Neuronal stem cell (in vitro differentiated cells): ENCODE results near the gene POLE.

Experiments
- DNase-seq: peaks from one replicate; pipeline ENCODE4 v3.0.0-alpha.2; 2013; ENCODE audit warnings: low spot score
- H2AFZ ChIP-seq: one replicate; pipeline ENCODE4 v1.6.1; 2013; ENCODE audit warnings: mild to moderate bottlenecking, low read length, inconsistent platforms
- H2AK5ac ChIP-seq: 2 replicates; pipeline ENCODE4 v1.6.1; 2013; ENCODE audit warnings: low read depth, mild to moderate bottlenecking, inconsistent platforms, low read length, moderate library complexity, mixed read lengths
- H2BK120ac ChIP-seq: 2 replicates; pipeline ENCODE4 v1.6.1; 2013; ENCODE audit warnings: low read depth, mild to moderate bottlenecking, inconsistent platforms, low read length, moderate library complexity, mixed read lengths
- H2BK12ac ChIP-seq: one replicate; pipeline ENCODE4 v1.6.1; 2013; ENCODE audit warnings: low read length, inconsistent platforms
- H2BK15ac ChIP-seq: 2 replicates; pipeline ENCODE4 v1.6.1; 2013; ENCODE audit warnings: mild to moderate bottlenecking, low read length, inconsistent platforms, mixed read lengths
- H2BK5ac ChIP-seq: one replicate; pipeline ENCODE4 v1.6.1; 2013; ENCODE audit warnings: inconsistent platforms, mild to moderate bottlenecking, low read length, moderate library complexity
- H3K14ac ChIP-seq: one replicate; pipeline ENCODE4 v1.6.1; 2013; ENCODE audit warnings: low read length, inconsistent platforms
- H3K18ac ChIP-seq: 2 replicates; pipeline ENCODE4 v1.6.1; 2013; ENCODE audit warnings: low read length, inconsistent platforms
- H3K23ac ChIP-seq: 2 replicates; pipeline ENCODE4 v1.6.1; 2013; ENCODE audit warnings: low read depth, mild to moderate bottlenecking, mixed read lengths, low read length, inconsistent platforms; ENCODE audit not compliant: poor library complexity
- H3K27ac ChIP-seq: replicated peaks from 3 replicates; pipeline ENCODE4 v1.5.1; 2013; ENCODE audit warnings: low read length, inconsistent platforms
- H3K27me3 ChIP-seq, 3 experiments: 2 replicates each; pipeline ENCODE4 v1.6.1; 2013; ENCODE audit warnings: low read length in 3 of 3, mild to moderate bottlenecking in 2 of 3, inconsistent platforms in 1 of 3, low read depth in 1 of 3, mixed read lengths in 1 of 3, moderate library complexity in 1 of 3; ENCODE audit not compliant: control insufficient read depth in 3 of 3, insufficient read depth in 3 of 3
- H3K36me3 ChIP-seq, 2 donors: replicated peaks in 1 of 2; 2 replicates each; pipeline ENCODE4 v1.6.1; 2013; ENCODE audit warnings: low read length in 2 of 2; ENCODE audit not compliant: control insufficient read depth in 2 of 2, insufficient read depth in 2 of 2
- H3K4ac ChIP-seq: 2 replicates; pipeline ENCODE4 v1.6.1; 2013; ENCODE audit warnings: inconsistent platforms, mild to moderate bottlenecking, low read length, moderate library complexity
- H3K4me1 ChIP-seq, 2 donors: 1 replicate in 1 of 2; 2 replicates in 1 of 2; pipeline ENCODE4 v1.6.1; 2013; ENCODE audit warnings: low read length in 2 of 2, low read depth in 1 of 2; ENCODE audit not compliant: control insufficient read depth in 2 of 2, insufficient read depth in 1 of 2
- H3K4me2 ChIP-seq: one replicate; pipeline ENCODE4 v1.6.1; 2013; ENCODE audit warnings: mild to moderate bottlenecking, low read length, inconsistent platforms; ENCODE audit not compliant: insufficient read depth, poor library complexity, severe bottlenecking
- H3K4me3 ChIP-seq, 2 donors: 2 replicates each; pipeline ENCODE4 v1.5.1; 2013; ENCODE audit warnings: low read length in 2 of 2, mild to moderate bottlenecking in 2 of 2, inconsistent platforms in 1 of 2, moderate library complexity in 1 of 2
- H3K79me1 ChIP-seq: one replicate; pipeline ENCODE4 v1.6.1; 2013; ENCODE audit warnings: low read depth, mild to moderate bottlenecking, inconsistent platforms, low read length, moderate library complexity
- H3K9ac ChIP-seq: one replicate; pipeline ENCODE4 v1.6.1; 2013; ENCODE audit warnings: mild to moderate bottlenecking, low read depth, low read length, inconsistent platforms; ENCODE audit not compliant: poor library complexity
- H3K9me3 ChIP-seq, 2 donors: replicated peaks in 1 of 2; 2 replicates each; pipeline versions ENCODE3 to v1.6.1; 2013; ENCODE audit warnings: low read length in 2 of 2, mild to moderate bottlenecking in 2 of 2, inconsistent platforms in 1 of 2, low read depth in 1 of 2, mixed read lengths in 1 of 2, moderate library complexity in 1 of 2; ENCODE audit not compliant: control insufficient read depth in 2 of 2, insufficient read depth in 1 of 2
- H4K8ac ChIP-seq: one replicate; pipeline ENCODE4 v1.6.1; 2013; ENCODE audit warnings: low read depth, mild to moderate bottlenecking, inconsistent platforms, low read length, moderate library complexity
- H4K91ac ChIP-seq: one replicate; pipeline ENCODE4 v1.6.1; 2013; ENCODE audit warnings: low read length, low read depth, mild to moderate bottlenecking, inconsistent platforms; ENCODE audit not compliant: poor library complexity
- WGBS, 2 donors: extraction: QIAGEN DNeasy Blood & Tissue Kit; methylation state at CpG; one replicate each; pipeline ENCODE4 v1.1.7; 2013; ENCODE audit warnings: missing lambda C conversion rate in 2 of 2, mixed read lengths in 1 of 2; ENCODE audit not compliant: insufficient read length in 2 of 2, insufficient replicate concordance in 1 of 2; ENCODE audit errors: extremely low coverage in 2 of 2; 5-methylcytosine and 5-hydroxymethylcytosine counted together

Gene POLE

DNA sequence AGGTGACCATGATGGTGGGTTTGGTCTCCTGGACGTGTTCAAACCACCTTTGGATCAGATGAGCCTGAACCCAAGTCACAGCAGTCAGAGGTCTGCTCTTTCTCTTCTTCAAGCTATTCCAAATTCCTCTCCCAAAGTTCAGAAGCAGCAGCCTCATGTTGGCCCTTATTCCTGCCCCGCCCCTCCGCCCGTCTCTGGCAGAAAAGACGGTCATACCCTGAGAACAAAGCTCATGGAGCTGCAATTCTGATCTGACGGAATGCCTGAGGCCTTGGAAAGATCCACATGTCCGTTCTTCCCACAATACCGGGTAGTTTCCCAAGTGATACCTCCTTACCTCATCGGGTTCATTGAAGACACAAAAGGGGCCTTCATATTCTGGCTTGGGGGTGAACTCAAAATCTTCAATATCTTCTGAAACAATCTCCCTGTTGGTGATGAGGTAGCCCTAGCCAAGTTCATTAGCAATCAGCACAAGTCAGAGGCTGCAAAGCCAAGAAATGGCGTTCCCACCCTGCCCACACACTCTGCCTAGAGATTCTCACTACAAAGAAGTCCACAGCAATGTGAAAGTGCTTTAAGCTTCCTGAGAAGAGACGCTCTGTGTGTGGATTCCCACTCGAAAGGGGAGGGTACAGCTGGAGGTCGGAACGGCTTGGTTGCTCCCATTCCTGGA, 11.2 kb downstream of the POLE start:
- no peak overlapping the region for H2BK12ac ChIP-seq
- H4K91ac ChIP-seq = no peak overlapping the region
- no peaks in the 10 kb centered on the region for H3K4me1 ChIP-seq
- no CpG with 5 or more reads among the region's 14 CpGs for WGBS, 2 donors
- no peaks in the 10 kb centered on the region for H3K9me3 ChIP-seq
- H3K27ac ChIP-seq = no peak overlapping the region
- H3K36me3 ChIP-seq = peaks cover 62 to 99% of the 10 kb centered on the region in 2 donors
- no peak overlapping the region for H2AK5ac ChIP-seq
- H3K79me1 ChIP-seq = peaks cover 4% of the 10 kb centered on the region
- no peak overlapping the region for H3K23ac ChIP-seq
- H3K27me3 ChIP-seq = no peaks in the 10 kb centered on the region
- H3K9ac ChIP-seq = peak overlapping the region; percentile 21
- H3K14ac ChIP-seq = no peak overlapping the region
- H2BK5ac ChIP-seq = no peak overlapping the region
- no peak overlapping the region for H3K18ac ChIP-seq
- no peak overlapping the region for H3K4ac ChIP-seq
- H2AFZ ChIP-seq = no peak overlapping the region
- H4K8ac ChIP-seq = no peak overlapping the region
- H2BK15ac ChIP-seq = no peak overlapping the region
- H3K4me3 ChIP-seq = no peak overlapping the region
- no peak for DNase-seq
- H2BK120ac ChIP-seq = no peak overlapping the region
- H3K4me2 ChIP-seq = no peak overlapping the region

DNA sequence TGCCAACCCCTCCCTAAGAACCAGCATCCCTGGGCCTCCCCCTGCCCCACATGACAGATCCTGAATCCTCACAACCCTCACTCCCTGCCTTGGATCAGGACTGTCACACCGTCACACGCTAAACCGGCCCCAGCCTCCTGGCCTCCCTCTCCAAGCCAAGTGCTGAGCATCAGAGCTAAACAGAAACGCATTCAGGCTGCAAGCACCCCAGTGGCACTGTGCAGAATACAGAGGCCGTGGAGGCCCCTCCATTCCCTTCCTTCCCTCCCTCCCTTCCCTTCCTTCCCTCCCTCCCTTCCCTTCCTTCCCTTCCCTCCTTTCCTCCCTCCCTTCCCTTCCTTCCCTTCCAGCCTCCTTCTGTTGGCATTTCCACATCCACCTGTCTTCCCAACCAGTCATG, 12.6 kb downstream of the POLE start:
- H3K18ac ChIP-seq = no peak overlapping the region
- no peak overlapping the region for H2AK5ac ChIP-seq
- no peak overlapping the region for H3K4me2 ChIP-seq
- H3K4ac ChIP-seq = no peak overlapping the region
- no peak overlapping the region for H2BK120ac ChIP-seq
- DNase-seq = no peak
- no peaks in the 10 kb centered on the region for H3K4me1 ChIP-seq
- H3K9me3 ChIP-seq = no peaks in the 10 kb centered on the region
- H2BK15ac ChIP-seq = no peak overlapping the region
- H4K8ac ChIP-seq = no peak overlapping the region
- no peak overlapping the region for H2AFZ ChIP-seq
- H3K79me1 ChIP-seq = no peaks in the 10 kb centered on the region
- no peak overlapping the region for H3K4me3 ChIP-seq
- H3K27me3 ChIP-seq = no peaks in the 10 kb centered on the region
- no peak overlapping the region for H2BK12ac ChIP-seq
- no peak overlapping the region for H3K9ac ChIP-seq
- no CpG with 5 or more reads among the region's 5 CpGs for WGBS, 2 donors
- H3K36me3 ChIP-seq = peaks cover 65 to 98% of the 10 kb centered on the region in 2 donors
- no peak overlapping the region for H3K14ac ChIP-seq
- no peak overlapping the region for H3K23ac ChIP-seq
- H2BK5ac ChIP-seq = no peak overlapping the region
- no peak overlapping the region for H3K27ac ChIP-seq
- no peak overlapping the region for H4K91ac ChIP-seq

DNA sequence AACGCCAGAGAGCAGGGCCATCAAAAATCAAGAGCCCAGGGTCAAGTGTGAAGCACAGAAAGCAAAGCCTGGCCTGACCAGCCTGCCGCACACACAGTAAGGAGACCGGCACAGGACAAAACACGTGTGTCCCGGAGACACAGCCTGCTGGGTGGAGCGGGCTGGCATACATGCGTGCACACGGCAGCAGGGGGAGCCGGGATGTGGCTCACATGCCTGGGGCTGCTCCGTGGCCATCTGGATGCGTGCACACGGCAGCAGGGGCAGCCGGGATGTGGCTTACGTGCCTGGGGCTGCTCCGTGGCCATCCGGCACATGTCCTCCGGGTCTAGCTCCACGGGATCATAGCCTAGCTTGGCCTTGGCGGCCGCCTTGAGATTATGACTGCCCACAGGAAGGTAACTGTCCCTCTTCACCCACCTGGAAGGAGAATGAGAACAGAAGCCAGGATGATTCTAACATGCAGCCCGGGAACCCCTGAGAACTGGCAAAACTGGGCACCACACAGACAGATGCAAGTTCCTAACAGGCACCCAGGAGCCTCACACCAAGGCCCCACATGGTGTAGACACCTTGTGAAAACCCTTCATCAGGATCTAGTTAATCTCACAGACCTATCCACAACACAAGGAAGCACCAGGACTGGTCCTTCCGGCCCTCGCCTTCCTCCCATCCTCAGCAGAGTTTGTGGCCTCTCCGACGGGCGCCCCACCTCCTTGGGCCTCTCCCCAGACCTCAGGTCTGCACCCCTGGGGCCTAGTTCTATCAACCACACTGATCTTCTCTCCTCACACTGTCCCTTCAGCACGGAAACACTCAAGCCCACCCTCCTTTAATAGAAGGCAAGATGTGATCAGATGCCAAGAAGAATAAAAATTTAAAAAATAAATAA, 13.6 kb downstream of the POLE start:
- Histone ChIP-seq H2BK120ac (no peak overlapping the region), H3K4me2 (no peak overlapping the region), H3K14ac (no peak overlapping the region), H4K8ac (no peak overlapping the region), H2BK15ac (no peak overlapping the region), H3K23ac (no peak overlapping the region), H4K91ac (no peak overlapping the region), H3K27ac (no peak overlapping the region), H3K27me3 (no peaks in the 10 kb centered on the region), H3K9ac (no peak overlapping the region), H3K18ac (no peak overlapping the region), H3K4me1 (no peaks in the 10 kb centered on the region), H3K9me3 (no peaks in the 10 kb centered on the region), H3K79me1 (peaks cover 2% of the 10 kb centered on the region), H3K36me3 (peaks cover 65 to 98% of the 10 kb centered on the region in 2 donors), H3K4ac (no peak overlapping the region), H2BK12ac (no peak overlapping the region), H2BK5ac (no peak overlapping the region), H2AK5ac (no peak overlapping the region), H3K4me3 (no peak overlapping the region), H2AFZ (no peak overlapping the region)
- no CpG with 5 or more reads among the region's 27 CpGs for WGBS, 2 donors
- DNase-seq = no peak

DNA sequence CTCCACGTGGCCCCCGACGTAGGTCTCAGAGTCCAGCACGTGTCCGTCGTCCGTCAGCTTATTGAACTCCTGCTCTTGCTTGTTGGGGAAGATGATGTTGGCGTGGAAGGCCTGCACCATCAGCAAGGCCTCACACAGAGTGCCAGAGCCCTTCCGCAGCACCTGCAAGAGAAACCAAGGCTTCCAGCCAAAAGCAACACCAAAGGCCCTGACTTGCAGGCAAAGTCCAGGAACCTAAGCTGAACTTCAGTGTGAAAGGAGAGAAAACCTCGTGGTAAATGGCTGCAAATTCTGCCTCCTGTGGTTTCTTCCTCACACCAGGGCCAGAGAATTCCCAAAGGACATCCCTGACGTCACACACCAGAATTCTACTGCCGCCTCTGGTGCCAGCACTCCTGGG, 14.5 kb downstream of the POLE start:
- H3K14ac ChIP-seq = no peak overlapping the region
- H3K18ac ChIP-seq = no peak overlapping the region
- H2BK12ac ChIP-seq = no peak overlapping the region
- no CpG with 5 or more reads among the region's 12 CpGs for WGBS, 2 donors
- H3K79me1 ChIP-seq = peaks cover 3% of the 10 kb centered on the region
- H3K4ac ChIP-seq = no peak overlapping the region
- H3K4me1 ChIP-seq = no peaks in the 10 kb centered on the region
- no peak overlapping the region for H3K4me2 ChIP-seq
- no peak overlapping the region for H4K91ac ChIP-seq
- H3K9me3 ChIP-seq = no peaks in the 10 kb centered on the region
- H4K8ac ChIP-seq = no peak overlapping the region
- H2BK15ac ChIP-seq = no peak overlapping the region
- no peak overlapping the region for H3K4me3 ChIP-seq
- no peak overlapping the region for H3K23ac ChIP-seq
- H3K27me3 ChIP-seq = no peaks in the 10 kb centered on the region
- no peak overlapping the region for H3K27ac ChIP-seq
- no peak overlapping the region for H2BK5ac ChIP-seq
- H3K36me3 ChIP-seq = peaks cover 69 to 97% of the 10 kb centered on the region in 2 donors
- no peak overlapping the region for H2AK5ac ChIP-seq
- DNase-seq = no peak
- no peak overlapping the region for H3K9ac ChIP-seq
- H2AFZ ChIP-seq = no peak overlapping the region
- H2BK120ac ChIP-seq = no peak overlapping the region
